Thymus (tissue), 11 donors: Measurements from ENCODE around the gene LTN1. TPM values are rescaled to one million over a fixed set of nuclear protein-coding genes. Genes with fewer than 3 reads are reported as not detected.

Experiments
- DNase-seq, 9 donors: peaks; one replicate each; pipeline ENCODE4 v3.0.0-alpha.2; 2013; ENCODE audit warnings: low spot score in 9 of 9, low read depth in 6 of 9, missing footprints in 1 of 9
- H3K27ac ChIP-seq, 2 donors: one replicate each; pipeline ENCODE4 v1.5.1; 2013; ENCODE audit warnings: control low read depth in 1 of 2, low read depth in 1 of 2, low read length in 1 of 2, mild to moderate bottlenecking in 1 of 2, moderate library complexity in 1 of 2
- H3K27me3 ChIP-seq, 2 donors: one replicate each; pipeline ENCODE4 v1.5.1; 2013; ENCODE audit warnings: low read length in 1 of 2; ENCODE audit not compliant: control insufficient read depth in 2 of 2, insufficient read depth in 1 of 2
- H3K36me3 ChIP-seq, 2 donors: one replicate each; pipeline ENCODE4 v1.5.1; 2013; ENCODE audit warnings: low read length in 1 of 2, mild to moderate bottlenecking in 1 of 2, moderate library complexity in 1 of 2; ENCODE audit not compliant: control insufficient read depth in 2 of 2, insufficient read depth in 2 of 2
- H3K4me1 ChIP-seq, 2 donors: one replicate each; pipeline ENCODE4 v1.5.1; 2013; ENCODE audit warnings: low read length in 2 of 2; ENCODE audit not compliant: control insufficient read depth in 2 of 2, insufficient read depth in 2 of 2
- H3K4me3 ChIP-seq, 2 donors: one replicate each; pipeline ENCODE4 v1.5.1; 2013; ENCODE audit warnings: low read length in 2 of 2, control low read depth in 1 of 2, mild to moderate bottlenecking in 1 of 2
- H3K9me3 ChIP-seq, 2 donors: one replicate each; pipeline ENCODE4 v1.5.1; 2013; ENCODE audit warnings: low read length in 1 of 2, mild to moderate bottlenecking in 1 of 2; ENCODE audit not compliant: control insufficient read depth in 2 of 2, insufficient read depth in 1 of 2
- WGBS: extraction: QIAGEN DNeasy Blood & Tissue Kit; methylation state at CpG from one replicate; pipeline ENCODE4 v1.1.7; 2013; 5-methylcytosine and 5-hydroxymethylcytosine counted together
- polyA plus RNA-seq: library from polyadenylated mRNA; stranded (reverse); fragments of 200-250 nt; gene quantifications from one replicate; pipeline ENCODE4 v1.2.3, GENCODE V29; 2013
- total RNA-seq: library from RNA; stranded (reverse); fragments of 120-200 nt; gene quantifications from one replicate; pipeline ENCODE4 v1.2.4, GENCODE V29; 2013
- donor health status: healthy.

Gene LTN1
- total and polyA plus RNA-seq, 2 donors: 10.4 to 20.9 TPM

DNA sequence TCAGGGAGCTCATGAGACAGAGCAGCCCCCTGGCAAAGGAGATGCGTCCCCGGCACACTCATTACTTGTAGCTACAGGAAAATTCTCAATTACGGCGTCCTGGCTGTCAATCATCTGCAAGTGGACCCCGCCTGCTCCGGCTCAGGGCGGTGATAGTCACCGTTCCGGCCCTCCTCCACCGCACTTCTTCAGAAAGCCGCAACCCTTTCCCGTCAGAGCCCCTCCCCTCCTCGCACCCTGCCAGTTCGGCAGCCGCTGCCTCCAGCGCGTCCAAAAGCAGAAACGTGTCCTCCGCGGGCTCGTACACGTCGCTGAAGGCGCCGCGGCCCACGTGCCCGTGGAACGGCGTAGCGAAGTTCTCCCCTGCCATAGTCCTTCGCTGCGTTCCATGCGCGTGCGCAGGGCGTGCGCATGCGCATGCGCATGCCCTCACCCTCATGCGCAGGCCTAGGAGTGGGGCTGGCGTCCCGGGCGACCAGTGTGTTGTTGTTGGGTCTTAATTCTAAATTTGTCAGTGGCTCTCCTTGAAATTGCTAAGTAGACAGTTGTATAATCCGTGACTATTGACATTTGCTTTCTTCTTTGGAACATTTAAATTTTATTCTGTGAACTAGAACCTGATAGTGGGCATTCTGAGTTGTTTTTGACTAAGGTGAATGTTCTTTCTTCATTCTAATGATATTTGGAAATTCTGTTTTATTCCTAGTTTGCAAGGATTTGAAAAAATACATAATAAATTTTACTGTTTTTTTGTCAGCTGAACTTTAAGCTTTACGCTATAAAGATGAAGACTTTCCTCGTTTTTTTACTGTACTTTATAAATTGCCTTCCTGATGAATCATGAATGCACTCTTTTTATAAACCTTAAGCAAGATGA, 107.5 kb downstream of the LTN1 start:
- Histone ChIP-seq H3K4me1 (peaks cover 0 to 5% of the 10 kb centered on the region in 2 donors), H3K9me3 (no peaks in the 10 kb centered on the region), H3K4me3 (peak overlapping the region; percentile 57 to 68), H3K27me3 (no peaks in the 10 kb centered on the region), H3K27ac (peak overlapping the region; percentile 97), H3K36me3 (no peaks in the 10 kb centered on the region)
- DNase-seq: peak; percentile 81 to 96 (median 87)
- WGBS: 5% methylated on average over 47 of the region's 47 CpGs

DNA sequence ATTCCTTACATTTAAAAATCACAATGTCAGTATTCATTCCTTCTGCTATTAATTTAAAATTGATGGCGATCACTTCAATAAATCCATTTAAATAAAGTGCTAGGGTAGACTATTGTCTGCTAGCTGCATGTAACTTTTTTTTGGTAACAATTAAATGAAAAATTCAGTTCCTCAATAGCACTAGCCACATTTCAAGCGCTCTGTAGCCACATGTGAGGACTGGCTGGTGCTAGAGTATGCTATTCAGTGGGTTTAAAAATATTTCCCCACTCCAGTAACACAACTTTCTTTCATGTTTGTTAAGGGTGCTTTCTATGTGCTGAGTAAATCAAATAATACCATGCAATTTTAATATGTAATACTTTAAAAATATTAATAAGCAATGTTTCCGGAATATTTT, 108.2 kb downstream of the LTN1 start:
- Histone ChIP-seq H3K9me3 (no peaks in the 10 kb centered on the region), H3K27ac (peak overlapping the region; percentile 97), H3K27me3 (no peaks in the 10 kb centered on the region), H3K4me3 (peak overlapping the region; percentile 57 to 68), H3K4me1 (peaks cover 0 to 5% of the 10 kb centered on the region in 2 donors), H3K36me3 (no peaks in the 10 kb centered on the region)
- 29% methylated on average over 3 of the region's 3 CpGs for WGBS
- DNase-seq: peak in 2 of 9 donors; percentile 3 to 19

DNA sequence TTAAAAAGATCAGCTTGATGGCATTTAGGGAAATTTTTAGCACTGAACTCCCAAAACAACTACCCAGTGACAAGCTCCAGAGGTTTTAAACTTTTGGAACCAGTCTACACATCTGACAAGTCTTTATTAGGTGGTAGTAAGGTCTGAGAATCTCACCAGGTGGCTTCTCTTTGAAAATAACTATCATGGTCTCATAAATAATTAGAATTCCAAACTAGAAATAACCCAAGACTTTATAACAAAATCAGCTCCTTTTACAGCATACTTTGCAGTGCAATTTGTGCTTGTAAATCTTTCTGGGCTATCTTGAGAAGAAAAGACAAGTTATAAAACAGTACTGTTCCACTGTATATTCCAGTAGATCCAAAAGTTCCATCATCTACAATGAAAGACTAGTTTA, 108.7 kb downstream of the LTN1 start:
- DNase-seq: no peak
- peaks cover 0 to 5% of the 10 kb centered on the region in 2 donors for H3K4me1 ChIP-seq
- no peak overlapping the region for H3K4me3 ChIP-seq
- no peaks in the 10 kb centered on the region for H3K9me3 ChIP-seq
- H3K27me3 ChIP-seq: no peaks in the 10 kb centered on the region
- H3K27ac ChIP-seq: peak overlapping the region in 1 of 2 donors; percentile 97
- H3K36me3 ChIP-seq: no peaks in the 10 kb centered on the region

DNA sequence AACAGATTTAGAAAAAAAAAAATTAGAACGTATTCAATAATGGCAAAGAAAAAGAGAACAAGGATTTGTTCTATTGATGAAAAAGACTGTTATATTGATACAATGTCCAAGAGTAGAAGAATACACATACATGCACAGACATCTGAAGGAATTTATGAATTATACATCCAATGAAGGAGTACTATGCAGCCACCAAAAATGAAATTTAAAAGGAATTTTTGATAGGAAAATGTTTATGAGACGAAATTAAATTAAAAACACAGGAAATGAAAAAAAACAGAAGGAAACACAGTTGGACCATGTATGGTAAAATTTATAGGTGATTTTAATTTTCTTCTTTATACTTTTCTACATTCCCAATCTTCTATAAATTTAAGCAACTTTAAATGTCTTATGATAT, 110.3 kb downstream of the LTN1 start:
- Histone ChIP-seq H3K27ac (no peak overlapping the region), H3K9me3 (no peaks in the 10 kb centered on the region), H3K4me1 (peaks cover 0 to 5% of the 10 kb centered on the region in 2 donors), H3K27me3 (no peaks in the 10 kb centered on the region), H3K36me3 (no peaks in the 10 kb centered on the region), H3K4me3 (no peak overlapping the region)
- WGBS: 49% methylated on average over 2 of the region's 2 CpGs
- DNase-seq: no peak

Other genes with a start within 250 kb of the LTN1 start
- 14.4 TPM for gene RWDD2B, start 26.5 kb upstream of the LTN1 start, total RNA-seq
- 16.7 TPM for gene RWDD2B, start 26.5 kb upstream of the LTN1 start, polyA plus RNA-seq
- gene USP16, start 31.8 kb upstream of the LTN1 start, total RNA-seq: 50.6 TPM
- 45.3 TPM for gene USP16, start 31.8 kb upstream of the LTN1 start, polyA plus RNA-seq
- 234 TPM for gene CCT8, start 80.8 kb upstream of the LTN1 start, total RNA-seq
- 128 TPM for gene CCT8, start 80.8 kb upstream of the LTN1 start, polyA plus RNA-seq
- 1.7 TPM for gene MAP3K7CL, start 137.8 kb upstream of the LTN1 start, total RNA-seq
- gene MAP3K7CL, start 137.8 kb upstream of the LTN1 start, polyA plus RNA-seq: 14.2 TPM